Measurements from ENCODE around the gene BMP4. TPM values are rescaled to one million over a fixed set of nuclear protein-coding genes. Genes with fewer than 3 reads are reported as not detected.
"Not testable (repeated sequence)": the region's sequence is repeated elsewhere in the genome, so short reads cannot be mapped to it uniquely, and the experiment has no call there.

Gene BMP4
- total RNA-seq, 4 donors from 2014 or later, result 9.1 to 24.5 (median 19.0) TPM

DNA sequence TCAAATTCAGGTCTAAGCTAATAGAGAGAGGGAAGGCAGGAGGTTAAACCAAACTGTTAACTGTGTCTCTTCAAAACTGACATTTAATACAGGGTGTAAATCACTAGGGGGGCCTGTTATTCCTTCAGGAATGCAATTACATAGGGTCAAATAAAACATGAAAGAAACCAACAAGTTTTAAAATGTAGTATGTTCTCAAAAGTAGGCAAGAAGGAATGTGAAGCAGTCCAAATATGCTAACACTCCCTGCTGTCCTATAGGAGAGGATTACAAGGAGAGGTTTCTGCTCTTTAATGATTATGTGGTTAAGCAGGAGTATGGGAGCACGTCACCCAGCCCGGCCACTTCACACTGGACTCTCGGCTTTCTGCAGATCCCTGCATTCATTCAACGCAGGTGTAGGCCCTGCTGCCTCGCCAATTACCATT lies 42.5 kb upstream of the BMP4 start:
- TF ChIP-seq POLR2A (IDR thresholded peaks at IDR 0.05), result no peak
- TF ChIP-seq, protein P1, sequence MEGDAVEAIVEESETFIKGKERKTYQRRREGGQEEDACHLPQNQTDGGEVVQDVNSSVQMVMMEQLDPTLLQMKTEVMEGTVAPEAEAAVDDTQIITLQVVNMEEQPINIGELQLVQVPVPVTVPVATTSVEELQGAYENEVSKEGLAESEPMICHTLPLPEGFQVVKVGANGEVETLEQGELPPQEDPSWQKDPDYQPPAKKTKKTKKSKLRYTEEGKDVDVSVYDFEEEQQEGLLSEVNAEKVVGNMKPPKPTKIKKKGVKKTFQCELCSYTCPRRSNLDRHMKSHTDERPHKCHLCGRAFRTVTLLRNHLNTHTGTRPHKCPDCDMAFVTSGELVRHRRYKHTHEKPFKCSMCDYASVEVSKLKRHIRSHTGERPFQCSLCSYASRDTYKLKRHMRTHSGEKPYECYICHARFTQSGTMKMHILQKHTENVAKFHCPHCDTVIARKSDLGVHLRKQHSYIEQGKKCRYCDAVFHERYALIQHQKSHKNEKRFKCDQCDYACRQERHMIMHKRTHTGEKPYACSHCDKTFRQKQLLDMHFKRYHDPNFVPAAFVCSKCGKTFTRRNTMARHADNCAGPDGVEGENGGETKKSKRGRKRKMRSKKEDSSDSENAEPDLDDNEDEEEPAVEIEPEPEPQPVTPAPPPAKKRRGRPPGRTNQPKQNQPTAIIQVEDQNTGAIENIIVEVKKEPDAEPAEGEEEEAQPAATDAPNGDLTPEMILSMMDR (IDR thresholded peaks at IDR 0.05), result no peak
- 80 to 81% methylated on average over 5 of the region's 5 CpGs for WGBS, 2 donors
- H3K4me3 ChIP-seq (ENCODE audit: low read depth, poor library complexity, severe bottlenecking), result no peak overlapping the region
- no peak for DNase-seq (ENCODE audit: low spot score in 2 of 2)
- intact Hi-C loops (cut with DNase I; ENCODE audit: low total_unique reads), result no loop called here

DNA sequence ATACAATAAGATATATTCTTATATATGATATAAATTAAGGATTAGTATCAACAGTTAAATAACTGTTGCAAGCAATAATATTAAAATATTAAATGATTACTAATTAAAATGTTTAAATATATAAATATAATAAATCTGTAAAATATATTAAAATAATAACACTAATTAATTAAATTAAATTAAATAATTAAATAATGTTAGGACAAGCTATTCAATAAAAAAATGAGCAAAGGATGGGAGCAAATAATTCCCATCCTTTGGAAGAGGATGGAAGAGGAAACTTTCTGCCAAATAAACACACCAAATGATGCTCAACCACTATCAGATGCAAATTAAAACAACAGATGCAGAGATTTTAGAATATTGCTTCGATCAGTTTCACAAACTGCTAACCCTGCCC lies 39.4 kb upstream of the BMP4 start:
- intact Hi-C loops (cut with DNase I; ENCODE audit: low total_unique reads), result no loop called here
- no peak overlapping the region for H3K4me3 ChIP-seq (ENCODE audit: low read depth, poor library complexity, severe bottlenecking)
- WGBS, 2 donors, result 83 to 93% methylated on average over 1 of the region's 1 CpG
- no peak for DNase-seq (ENCODE audit: low spot score in 2 of 2)
- no peak for TF ChIP-seq POLR2A (IDR thresholded peaks at IDR 0.05)
- TF ChIP-seq, protein P1 (IDR thresholded peaks at IDR 0.05), result no peak

DNA sequence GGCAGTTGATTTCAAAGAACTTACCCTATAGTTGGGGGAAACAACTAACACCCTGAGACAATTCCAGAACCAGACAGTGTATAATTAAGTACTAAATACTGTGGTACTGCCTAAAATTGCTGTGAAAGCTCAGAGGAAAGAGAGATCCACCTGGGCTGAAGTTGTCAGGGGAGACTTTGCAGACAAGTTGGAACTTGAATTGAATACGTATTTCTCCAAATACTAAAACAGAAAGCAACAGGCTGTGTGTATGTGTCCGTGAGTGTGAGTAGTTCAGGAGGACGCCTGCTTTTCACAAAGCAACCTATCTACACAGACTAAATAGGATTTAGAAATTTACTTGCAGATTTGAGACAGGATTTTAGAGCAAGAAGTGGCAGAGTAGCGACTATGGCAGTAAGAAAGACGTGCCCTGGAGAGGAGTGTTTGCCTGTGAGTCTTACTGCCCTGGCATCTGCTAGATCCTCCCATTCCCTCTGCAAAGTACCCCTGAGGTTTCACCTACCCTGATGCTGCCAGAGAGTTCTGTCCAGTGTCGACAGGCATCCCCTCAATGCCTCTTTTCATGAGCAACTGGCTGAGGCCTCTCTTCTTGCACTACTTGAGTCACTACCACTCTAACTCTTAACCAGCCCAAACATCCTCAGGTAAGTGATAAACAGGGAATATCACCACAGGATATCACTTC lies 37.4 kb upstream of the BMP4 start:
- intact Hi-C loops (cut with DNase I; ENCODE audit: low total_unique reads), result no loop called here
- WGBS, 2 donors, result 34 to 62% methylated on average over 6 of the region's 6 CpGs
- no peak overlapping the region for H3K4me3 ChIP-seq (ENCODE audit: low read depth, poor library complexity, severe bottlenecking)
- no peak for TF ChIP-seq POLR2A (IDR thresholded peaks at IDR 0.05)
- TF ChIP-seq, protein P1 (IDR thresholded peaks at IDR 0.05), result no peak
- no peak for DNase-seq (ENCODE audit: low spot score in 2 of 2)

DNA sequence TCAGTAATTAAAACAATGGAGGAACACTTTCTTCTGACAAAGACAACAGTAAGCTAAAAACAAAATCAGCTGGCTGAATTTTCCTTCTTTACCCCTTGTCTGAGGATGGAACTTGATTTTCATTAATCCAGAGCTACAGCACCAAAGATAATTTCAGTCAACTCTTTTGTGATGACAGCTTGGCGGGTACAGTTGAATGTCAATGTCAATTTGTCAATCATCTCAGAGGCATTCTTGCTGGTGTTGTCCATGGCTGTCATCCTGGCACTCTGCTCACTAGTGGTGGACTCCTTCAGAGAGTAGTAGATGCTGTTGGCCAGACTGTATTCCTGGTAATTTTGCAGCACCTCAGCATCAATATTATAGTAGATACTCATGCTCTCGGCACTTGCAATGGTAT lies 34.4 kb upstream of the BMP4 start:
- WGBS, 2 donors, result 44 to 45% methylated on average over 2 of the region's 2 CpGs
- intact Hi-C loops (cut with DNase I; ENCODE audit: low total_unique reads), result no loop called here

DNA sequence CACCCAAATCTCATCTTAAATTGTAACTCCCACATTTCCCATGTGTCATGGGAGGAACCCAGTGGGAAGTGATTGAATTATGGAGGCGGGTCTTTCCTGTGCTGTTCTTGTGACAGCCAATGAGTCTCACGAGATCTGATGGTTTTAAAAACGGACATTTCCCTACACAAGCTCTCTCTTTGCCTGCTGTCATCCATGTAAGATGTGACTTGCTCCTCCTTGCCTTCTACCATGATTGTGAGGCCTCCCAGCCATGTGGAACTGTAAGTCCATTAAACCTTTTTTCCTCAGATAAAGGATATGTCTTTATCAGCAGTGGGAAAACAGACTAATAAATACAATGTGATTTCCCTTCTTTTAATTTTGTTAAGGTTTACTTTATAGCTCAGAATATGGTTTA lies 30.1 kb upstream of the BMP4 start:
- intact Hi-C loops (cut with DNase I; ENCODE audit: low total_unique reads); H3K4me3 ChIP-seq (ENCODE audit: low read depth, poor library complexity, severe bottlenecking); DNase-seq (ENCODE audit: low spot score in 2 of 2): not testable (repeated sequence)
- 90 to 93% methylated on average over 3 of the region's 3 CpGs for WGBS, 2 donors

More for the DNA sequence above, 34.4 kb upstream of the BMP4 start:
- TF ChIP-seq, protein P1 (IDR thresholded peaks at IDR 0.05), result no peak
- TF ChIP-seq POLR2A (IDR thresholded peaks at IDR 0.05), result no peak
- H3K4me3 ChIP-seq (ENCODE audit: low read depth, poor library complexity, severe bottlenecking), result no peak overlapping the region
- DNase-seq (ENCODE audit: low spot score in 2 of 2), result no peak

DNA sequence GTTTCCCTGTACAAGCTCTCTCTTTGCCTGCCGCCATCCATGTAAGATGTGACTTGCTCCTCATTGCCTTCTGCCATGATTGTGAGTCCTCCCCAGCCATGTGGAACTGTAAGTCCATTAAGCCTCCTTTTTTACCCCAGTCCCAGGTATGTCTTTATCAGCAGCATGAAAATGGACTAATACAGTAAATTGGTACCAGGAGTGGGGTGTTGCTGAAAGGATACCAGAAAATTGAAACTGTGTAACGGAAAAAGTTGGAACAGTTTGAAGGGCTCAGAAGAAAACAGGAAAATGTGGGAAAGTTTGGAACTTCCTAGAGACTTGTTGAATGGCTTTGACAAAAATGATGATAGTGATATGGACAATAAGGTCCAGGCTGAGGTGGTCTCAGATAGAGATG lies 28.3 kb upstream of the BMP4 start:
- H3K4me3 ChIP-seq (ENCODE audit: low read depth, poor library complexity, severe bottlenecking); intact Hi-C loops (cut with DNase I; ENCODE audit: low total_unique reads): not testable (repeated sequence)
- 75 to 97% methylated on average over 2 of the region's 2 CpGs for WGBS, 2 donors

DNA sequence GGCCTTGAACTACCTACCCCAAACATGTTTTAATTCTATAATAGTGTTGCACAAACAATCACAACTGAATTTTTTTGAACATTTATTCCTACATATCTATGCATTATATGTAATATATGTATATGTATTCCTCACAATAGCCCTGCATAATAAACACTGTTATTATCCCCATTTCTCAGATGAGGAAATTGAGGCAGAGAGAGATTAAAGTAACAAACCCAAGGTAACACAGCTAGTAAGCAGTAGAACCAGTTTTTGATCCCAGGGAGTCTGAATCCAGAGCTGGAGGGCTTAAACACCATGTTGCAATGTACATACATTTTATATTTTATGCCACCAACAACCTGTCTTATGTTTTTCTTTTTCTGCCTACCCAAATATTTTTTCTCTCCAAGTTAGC lies 26.5 kb upstream of the BMP4 start:
- TF ChIP-seq, protein P1 (IDR thresholded peaks at IDR 0.05), result no peak
- no peak for TF ChIP-seq POLR2A (IDR thresholded peaks at IDR 0.05)
- intact Hi-C loops (cut with DNase I; ENCODE audit: low total_unique reads), result no loop called here

More for the DNA sequence above, 28.3 kb upstream of the BMP4 start:
- not testable (repeated sequence) for DNase-seq (ENCODE audit: low spot score in 2 of 2)

More for the DNA sequence above, 26.5 kb upstream of the BMP4 start:
- H3K4me3 ChIP-seq (ENCODE audit: low read depth, poor library complexity, severe bottlenecking), result no peak overlapping the region
- DNase-seq (ENCODE audit: low spot score in 2 of 2), result no peak

Data from lower leg skin (tissue), 4 donors.